COLO829 (cell line): ENCODE data around the gene RAB40C.

Source experiments
- DNase-seq: peaks from one replicate; pipeline ENCODE4 v3.0.0; 2012; ENCODE audit warnings: low spot score

RAB40C gene

DNA sequence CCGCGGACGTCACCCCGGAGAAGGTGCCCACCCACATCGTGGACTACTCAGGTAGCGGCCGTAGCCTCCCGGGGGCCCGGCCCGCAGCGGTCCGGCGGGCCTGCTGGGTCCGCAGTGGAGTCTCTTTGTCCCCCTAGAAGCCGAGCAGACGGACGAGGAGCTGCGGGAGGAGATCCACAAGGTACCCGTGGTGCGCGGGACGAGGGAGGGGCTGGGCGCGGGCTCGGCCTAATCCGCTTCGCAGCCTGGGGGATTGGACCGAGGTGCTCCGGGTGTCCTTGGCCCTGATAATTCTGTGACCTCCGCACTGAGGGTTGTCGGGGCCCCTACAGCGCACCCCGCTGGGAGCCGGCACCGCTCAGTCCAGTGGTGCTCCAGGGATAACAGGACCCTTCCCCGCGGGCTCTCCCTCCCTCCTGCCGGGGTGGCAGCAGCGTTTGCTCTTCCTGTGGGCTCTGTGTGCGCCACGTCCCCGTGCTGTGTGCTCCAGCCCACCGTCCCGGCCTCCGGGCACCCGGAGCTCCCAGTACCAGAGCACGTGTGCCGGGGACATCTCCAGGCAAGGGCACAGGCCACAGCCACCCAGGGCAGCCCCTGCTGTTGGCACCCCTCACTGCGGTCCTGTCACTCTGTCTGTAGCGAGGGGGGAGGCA lies 78.8 kb downstream of the RAB40C start:
- DNase-seq = no peak

DNA sequence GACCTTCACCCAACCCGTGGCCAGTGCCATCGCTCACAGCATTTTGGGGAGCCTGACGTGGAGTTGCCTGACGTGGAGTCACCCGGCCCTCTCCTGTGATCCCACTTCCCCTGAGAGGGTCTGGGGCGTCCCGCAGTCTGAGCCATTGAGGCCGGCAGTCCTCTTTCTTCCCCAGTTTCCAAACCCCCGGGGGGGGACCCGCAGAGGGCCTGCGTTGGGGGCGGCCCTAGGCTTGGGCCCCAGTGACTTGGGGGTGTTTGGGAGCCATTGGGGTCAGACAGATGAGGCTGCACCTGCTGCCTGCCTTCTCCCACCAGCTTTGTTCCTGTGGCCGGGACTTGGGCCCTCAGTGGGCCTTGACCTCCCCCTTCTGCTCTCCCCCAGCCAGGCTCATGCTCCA lies 79.8 kb downstream of the RAB40C start:
- no peak for DNase-seq

DNA sequence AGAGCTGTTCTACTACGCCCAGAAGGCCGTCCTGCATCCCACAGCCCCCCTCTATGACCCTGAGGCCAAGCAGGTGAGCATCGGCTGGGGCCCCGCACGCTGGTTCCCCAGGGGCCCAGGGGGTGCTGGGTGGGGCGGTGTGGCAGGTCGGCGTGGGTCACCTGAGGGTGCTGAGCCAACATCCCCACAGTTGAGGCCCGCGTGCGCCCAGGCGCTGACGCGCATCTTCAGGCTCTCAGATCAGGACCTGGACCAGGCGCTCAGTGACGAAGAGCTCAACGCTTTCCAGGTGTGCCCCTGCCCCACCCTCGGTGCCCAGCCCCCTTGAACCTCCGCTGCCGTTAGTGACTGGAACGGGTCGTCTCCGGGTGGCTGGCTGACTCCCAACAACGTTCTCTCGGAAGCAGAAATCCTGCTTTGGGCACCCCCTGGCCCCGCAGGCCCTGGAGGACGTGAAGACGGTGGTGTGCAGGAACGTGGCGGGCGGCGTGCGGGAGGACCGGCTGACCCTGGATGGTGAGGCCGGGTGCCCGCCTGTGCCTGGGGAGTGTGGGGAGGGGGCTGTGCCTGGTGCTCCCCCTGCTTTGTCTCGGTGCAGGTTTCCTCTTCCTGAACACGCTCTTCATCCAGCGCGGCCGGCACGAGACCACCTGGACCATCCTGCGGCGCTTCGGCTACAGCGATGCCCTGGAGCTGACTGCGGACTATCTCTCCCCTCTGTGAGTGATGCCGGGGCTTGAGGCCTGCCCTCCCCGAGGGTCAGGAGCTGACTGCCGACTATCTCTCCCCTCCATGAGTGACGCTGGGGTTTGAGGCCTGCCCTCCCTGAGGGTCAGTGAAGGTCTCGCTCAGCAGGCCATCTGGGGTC lies 80.9 kb downstream of the RAB40C start:
- no peak for DNase-seq

DNA sequence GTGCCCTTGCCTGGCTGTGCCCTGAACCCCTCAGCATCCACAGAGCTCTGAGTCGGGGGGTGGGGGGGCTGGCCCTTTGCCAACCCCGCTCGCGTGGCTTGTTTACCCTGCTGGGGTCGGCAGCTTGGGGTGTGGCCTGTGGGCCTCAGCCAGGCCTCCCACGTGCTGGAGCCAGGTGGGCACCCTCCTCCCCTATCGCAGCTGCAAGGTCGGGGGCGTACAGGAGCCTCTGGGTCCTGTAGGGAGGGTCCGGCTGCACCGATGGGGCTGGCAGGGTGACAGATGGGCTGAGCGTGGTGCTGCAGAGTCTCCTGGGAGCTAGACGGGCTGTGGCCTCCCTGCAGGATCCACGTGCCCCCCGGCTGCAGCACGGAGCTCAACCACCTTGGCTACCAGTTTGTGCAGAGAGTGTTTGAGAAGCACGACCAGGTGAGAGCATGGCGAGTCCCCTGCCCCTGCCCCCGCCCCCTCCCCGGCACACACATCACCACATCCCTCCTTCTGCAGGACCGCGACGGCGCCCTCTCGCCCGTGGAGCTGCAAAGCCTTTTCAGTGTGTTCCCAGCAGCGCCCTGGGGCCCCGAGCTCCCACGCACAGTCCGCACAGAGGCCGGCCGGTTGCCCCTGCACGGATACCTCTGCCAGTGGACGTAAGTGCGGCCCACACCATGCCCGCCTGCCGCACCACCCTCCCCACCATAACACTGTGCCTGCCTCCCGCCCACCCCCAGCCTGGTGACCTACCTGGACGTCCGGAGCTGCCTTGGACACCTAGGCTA lies 81.7 kb downstream of the RAB40C start:
- no peak for DNase-seq

DNA sequence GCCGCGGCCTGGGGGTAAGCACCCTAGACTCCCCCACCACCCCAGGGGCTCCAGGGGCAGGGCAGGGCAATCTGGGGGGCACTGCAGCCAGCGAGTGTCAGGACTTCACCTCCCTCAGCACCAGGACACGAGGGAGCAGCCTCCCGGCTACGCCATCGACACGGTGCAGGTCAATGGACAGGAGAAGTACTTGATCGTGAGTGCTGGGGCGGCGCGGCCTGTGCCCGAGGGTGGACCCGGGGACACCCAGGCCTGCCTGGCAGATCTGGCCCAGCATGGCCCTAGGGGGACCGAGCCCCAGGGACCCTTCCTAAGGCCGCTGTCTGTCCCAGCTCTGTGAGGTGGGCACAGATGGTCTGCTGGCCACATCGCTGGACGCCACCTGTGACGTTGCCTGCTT lies 82.5 kb downstream of the RAB40C start:
- no peak for DNase-seq

DNA sequence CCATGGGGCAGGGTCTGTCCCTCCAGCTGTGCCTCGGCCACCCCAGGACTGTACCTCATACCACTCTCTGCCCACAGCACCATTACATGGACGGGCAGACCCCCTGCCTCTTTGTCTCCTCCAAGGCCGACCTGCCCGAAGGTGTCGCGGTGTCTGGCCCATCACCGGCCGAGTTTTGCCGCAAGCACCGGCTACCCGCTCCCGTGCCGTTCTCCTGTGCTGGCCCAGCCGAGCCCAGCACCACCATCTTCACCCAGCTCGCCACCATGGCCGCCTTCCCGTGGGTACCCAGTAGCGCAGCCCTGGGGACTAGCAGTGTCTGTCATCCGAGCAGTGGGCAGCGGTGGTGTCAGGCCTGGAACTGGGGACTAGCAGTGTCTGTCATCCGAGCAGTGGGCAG lies 83.0 kb downstream of the RAB40C start:
- DNase-seq = no peak

DNA sequence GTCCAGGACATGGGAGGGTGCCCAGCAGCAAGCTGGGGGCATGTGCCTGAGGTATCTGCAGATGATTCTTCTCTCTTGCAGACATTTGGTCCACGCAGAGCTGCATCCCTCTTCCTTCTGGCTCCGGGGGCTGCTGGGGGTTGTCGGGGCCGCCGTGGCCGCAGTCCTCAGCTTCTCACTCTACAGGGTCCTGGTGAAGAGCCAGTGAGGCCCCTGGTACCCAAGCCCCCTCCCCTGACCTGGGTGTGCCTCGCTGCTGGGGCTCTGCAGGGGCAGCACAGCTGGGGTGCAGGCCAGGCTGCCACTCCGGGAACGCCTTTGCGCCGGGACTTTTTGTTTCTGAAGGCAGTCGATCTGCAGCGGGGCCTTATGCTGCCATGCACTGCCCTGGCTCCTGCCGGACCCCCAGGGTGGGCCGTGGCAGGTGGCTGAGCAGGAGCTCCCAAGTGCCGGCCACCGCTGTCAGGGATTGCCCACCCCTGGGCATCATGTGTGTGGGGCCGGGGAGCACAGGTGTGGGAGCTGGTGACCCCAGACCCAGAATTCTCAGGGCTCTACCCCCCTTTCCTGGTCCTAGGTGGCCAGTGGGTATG lies 83.6 kb downstream of the RAB40C start:
- DNase-seq = no peak

DNA sequence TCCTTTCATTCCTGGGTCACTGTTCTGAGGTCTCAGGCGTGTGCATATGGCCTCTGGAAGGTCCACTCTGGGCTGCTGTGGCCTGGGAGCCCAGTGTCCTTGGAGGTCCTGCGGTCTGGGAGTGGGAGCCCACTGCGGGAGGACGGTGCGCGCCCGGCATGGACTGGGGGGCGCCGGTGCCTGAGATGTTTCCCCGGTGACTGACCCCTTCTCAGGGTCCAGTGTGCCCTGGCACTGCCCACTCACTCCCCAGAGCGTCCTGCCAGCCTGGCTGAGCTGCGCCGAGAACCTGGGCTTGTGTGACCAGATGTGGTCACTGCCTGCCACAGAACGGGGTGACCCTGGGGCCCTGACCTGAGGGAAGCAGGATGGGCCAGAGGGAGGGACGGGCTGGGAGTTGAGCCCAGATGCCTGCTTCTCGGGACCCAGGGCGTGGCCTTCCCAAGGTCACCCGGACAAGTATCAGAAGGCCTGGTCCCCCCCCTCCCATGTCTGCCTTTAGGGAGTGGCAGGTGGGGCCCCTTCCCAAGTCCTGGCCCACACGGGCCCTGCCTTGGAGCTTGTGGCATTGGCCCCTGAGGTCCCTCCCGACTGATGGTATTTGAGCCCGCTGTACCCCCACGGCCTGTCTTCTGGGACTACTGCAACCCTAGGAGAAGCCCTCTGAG lies 84.5 kb downstream of the RAB40C start:
- DNase-seq = no peak

DNA sequence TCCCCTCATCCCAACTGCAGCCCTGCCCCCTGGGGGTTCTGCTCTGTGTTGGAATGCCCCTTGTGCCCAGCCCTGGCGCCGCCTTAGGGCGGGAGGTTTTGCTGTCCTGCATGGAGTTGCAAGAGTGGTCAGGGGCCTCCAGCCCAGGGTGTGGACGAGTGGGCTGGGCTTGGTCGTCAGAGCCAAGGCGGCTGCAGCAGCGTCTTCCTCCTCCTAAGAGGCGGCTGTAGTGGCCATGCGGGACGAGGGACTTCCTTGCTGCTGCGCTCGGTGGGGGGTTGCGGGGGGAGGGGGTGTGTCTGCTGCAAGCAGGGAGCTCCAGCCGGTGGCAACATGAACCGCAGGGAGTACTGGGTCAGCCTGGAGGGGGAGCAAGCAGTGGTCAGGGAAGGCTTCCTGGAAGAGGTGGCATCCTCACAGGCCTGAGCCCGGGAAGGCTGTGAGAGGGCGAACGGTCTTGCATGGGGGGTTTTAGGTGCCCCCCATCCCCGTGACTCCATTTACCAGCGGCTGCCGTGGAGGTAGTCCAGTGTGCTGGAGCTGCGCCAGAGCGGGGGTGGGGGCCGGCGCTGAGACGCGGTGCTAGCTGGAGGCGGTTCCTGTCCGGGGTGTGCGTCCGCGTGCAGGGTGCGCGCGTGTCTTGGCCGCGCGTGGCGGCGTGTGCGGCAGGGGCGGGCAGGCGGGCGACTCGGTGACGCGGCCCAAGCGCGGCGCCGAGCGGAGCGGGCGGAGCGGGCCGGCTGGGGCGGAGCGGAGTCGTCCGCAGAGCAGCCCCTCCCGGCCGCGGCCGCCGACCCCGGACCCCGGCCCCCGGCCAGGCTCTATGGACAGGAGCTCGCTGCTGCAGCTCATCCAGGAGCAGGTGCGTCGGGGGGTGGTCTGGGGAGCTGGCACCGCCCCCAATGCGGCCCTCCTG lies 85.4 kb downstream of the RAB40C start, which contains the start of gene RHBDL1:
Gene RHBDL1, plus strand, starts transcription at position 704 of the 916 bp plus-strand sequence. Its CDS starts 120 bp downstream, at position 824.
- no peak for DNase-seq

DNA sequence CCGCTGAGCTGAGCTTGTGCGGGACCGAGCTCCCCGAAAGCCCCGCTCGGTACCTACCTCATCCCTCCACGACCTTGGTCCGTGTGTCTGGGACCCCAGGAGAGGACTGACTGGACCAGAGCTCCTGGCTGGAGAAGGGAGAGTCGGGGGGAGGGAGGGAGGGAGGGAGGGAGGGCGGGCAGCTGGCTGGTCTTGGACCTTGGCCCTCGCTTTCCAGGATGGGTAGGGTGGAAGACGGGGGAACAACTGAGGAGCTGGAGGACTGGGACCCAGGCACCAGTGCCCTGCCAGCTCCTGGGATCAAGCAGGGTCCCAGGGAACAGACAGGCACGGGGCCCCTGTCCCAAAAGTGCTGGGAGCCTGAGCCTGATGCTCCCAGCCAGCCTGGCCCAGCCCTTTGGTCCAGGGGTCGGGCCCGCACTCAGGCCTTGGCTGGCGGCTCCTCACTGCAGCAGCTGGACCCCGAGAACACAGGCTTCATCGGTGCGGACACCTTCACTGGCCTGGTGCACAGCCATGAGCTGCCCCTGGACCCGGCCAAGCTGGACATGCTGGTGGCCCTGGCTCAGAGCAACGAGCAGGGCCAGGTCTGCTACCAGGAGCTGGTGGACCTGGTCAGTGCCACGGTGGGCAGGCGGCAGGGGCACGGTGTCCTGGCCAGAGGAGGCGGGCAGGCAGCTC lies 86.2 kb downstream of the RAB40C start:
- no peak for DNase-seq

DNA sequence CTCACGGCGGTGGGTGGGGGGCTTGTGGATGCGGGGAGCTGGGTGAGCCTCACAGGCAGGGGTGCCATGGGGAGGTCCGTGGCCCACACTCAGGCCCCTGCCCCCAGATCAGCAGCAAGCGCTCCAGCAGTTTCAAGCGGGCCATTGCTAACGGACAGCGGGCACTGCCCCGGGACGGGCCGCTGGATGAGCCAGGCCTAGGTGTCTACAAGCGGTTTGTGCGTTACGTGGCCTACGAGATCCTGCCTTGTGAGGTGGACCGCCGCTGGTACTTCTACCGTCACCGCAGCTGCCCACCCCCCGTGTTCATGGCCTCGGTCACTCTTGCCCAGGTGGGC lies 86.7 kb downstream of the RAB40C start:
- DNase-seq = no peak

DNA sequence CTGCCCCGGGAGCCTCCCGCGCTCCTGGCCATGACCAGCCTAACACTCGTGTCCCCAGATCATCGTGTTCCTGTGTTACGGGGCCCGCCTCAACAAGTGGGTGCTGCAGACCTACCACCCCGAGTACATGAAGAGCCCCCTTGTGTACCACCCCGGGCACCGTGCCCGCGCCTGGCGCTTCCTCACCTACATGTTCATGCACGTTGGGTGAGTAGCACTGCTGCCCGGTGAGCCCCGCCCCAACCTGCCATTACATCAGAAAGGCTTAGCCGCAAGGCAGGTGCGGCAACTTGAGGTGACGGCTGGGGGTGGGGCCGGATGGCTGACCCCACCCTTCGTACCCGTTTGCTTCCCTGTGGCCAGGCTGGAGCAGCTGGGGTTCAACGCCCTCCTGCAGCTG lies 87.0 kb downstream of the RAB40C start:
- DNase-seq = no peak

DNA sequence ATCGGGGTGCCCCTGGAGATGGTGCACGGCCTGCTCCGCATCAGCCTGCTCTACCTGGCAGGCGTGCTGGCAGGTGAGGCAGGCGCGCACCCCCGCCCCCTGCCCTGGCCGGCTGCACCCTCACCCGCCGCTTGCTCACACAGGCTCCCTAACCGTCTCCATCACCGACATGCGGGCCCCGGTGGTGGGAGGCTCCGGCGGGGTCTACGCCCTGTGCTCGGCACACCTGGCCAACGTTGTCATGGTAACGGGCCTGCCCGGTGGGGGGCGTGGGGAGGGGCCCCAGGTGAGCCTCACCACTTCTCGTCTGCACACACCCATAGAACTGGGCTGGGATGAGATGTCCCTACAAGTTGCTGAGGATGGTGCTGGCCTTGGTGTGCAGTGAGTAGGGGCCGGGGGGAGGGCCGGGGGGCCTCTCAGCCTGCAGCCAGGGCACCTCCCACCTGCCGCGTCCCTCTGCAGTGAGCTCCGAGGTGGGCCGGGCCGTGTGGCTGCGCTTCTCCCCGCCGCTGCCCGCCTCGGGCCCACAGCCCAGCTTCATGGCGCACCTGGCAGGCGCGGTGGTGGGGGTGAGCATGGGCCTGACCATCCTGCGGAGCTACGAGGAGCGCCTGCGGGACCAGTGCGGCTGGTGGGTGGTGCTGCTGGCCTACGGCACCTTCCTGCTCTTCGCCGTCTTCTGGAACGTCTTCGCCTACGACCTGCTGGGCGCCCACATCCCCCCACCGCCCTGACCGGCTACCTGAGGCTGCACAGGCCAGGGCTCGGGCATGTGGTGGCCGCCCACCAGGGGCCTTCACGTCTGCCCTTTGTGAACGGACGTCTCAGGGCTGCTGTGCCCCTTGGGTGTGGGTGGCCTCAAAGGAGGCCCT lies 87.7 kb downstream of the RAB40C start:
- DNase-seq = no peak

DNA sequence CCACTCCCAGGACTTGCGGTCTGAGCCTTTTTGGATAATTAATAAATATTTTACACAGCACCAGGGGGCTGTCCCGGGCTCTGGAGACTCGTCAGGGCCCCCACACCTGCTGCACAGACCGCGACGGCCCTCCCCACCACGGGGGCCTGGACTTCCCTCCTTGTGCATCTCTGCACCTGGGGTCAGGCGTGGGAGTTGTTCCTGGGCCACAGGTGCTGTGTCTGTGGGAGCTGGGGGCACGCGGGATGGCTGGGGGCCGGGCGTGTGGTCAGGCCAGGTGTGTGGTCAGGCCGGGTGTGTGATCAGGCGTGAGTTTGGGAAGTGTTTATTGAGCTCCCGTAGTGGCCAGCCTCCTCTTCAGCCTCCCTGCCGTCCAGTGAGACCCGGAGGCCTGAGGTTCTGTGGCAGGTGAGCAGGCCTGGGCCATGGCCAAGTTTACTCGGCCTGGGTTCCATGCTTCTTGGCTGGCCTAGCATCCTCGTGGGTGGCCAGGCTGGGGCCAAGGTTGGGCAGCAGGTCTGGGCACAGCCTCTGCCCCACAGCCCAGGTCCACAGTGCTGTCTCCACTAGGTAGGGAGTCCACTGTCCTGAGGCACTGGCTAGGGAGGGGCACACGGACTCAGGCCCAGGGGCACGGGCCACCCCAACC lies 88.5 kb downstream of the RAB40C start:
- DNase-seq = no peak
